ENCODE results near the gene ATXN7.

DNA sequence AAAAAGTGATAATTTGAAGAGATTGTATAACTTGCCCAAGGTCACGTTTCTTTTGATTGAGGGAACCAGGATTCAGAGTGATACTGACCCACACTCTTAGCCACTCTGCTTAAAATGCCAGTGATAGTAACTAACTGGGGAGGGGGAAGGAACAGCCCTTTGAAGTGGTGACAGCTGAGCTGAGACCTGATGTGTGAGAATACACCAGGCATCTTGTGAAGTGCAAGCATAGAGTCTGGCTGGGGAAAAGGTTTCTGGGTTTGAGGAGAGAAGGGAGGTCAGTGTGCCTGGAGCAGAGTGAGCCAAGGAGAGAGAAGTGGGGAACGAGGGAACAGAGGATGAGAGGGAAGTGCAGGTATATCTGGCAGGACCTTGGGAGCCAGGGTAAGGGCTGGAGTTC, 83.9 kb downstream of the ATXN7 start:
- TF ChIP-seq, protein P1, sequence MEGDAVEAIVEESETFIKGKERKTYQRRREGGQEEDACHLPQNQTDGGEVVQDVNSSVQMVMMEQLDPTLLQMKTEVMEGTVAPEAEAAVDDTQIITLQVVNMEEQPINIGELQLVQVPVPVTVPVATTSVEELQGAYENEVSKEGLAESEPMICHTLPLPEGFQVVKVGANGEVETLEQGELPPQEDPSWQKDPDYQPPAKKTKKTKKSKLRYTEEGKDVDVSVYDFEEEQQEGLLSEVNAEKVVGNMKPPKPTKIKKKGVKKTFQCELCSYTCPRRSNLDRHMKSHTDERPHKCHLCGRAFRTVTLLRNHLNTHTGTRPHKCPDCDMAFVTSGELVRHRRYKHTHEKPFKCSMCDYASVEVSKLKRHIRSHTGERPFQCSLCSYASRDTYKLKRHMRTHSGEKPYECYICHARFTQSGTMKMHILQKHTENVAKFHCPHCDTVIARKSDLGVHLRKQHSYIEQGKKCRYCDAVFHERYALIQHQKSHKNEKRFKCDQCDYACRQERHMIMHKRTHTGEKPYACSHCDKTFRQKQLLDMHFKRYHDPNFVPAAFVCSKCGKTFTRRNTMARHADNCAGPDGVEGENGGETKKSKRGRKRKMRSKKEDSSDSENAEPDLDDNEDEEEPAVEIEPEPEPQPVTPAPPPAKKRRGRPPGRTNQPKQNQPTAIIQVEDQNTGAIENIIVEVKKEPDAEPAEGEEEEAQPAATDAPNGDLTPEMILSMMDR (conservative IDR thresholded peaks at IDR 0.05; ENCODE audit: low read length) = no peak
- TF ChIP-seq EZH2phosphoT487 (IDR thresholded peaks at IDR 0.05; ENCODE audit: borderline replicate concordance) = no peak

Measured in Loucy (cell line).